DOHH2 (cell line): ENCODE data around the gene GRID2.

ENCODE experiments used
- EZH2phosphoT487 ChIP-seq: fragments of 200-600 bp; sonication (generic); IDR thresholded peaks from 2 replicates; pipeline ENCODE4 v1.6.1; 2017; ENCODE audit warnings: borderline replicate concordance, mild to moderate bottlenecking, antibody characterized with exemption, low read length, moderate library complexity, mixed read lengths
- TF ChIP-seq, protein P1 (sequence below): fragments of 200-600 bp; sonication (generic); IDR thresholded peaks from one replicate; pipeline ENCODE4 v1.5.1; 2014; ENCODE audit warnings: antibody characterized with exemption, mild to moderate bottlenecking, low read depth, low read length; ENCODE audit not compliant: poor library complexity, severe bottlenecking

DNA sequence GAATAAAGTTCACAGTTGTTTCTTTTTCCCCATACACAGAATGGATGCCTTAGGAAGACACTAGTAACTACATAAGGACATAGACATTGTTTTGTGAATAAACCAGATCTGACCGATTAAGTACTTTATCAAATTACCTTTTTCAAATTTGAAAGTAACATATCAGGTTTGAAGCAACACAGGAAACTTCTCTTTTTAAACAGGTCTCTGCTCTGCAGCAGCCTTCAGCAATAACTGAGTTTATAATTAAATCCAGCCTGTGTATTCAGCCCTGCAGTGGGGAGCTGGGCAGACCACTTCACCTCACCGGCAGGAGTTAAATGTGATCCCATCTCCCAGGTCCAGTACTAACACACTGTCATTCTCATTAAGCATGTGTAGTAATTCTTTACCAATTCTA lies 1456.5 kb downstream of the GRID2 start:
- no peak for TF ChIP-seq EZH2phosphoT487
- TF ChIP-seq, protein P1, sequence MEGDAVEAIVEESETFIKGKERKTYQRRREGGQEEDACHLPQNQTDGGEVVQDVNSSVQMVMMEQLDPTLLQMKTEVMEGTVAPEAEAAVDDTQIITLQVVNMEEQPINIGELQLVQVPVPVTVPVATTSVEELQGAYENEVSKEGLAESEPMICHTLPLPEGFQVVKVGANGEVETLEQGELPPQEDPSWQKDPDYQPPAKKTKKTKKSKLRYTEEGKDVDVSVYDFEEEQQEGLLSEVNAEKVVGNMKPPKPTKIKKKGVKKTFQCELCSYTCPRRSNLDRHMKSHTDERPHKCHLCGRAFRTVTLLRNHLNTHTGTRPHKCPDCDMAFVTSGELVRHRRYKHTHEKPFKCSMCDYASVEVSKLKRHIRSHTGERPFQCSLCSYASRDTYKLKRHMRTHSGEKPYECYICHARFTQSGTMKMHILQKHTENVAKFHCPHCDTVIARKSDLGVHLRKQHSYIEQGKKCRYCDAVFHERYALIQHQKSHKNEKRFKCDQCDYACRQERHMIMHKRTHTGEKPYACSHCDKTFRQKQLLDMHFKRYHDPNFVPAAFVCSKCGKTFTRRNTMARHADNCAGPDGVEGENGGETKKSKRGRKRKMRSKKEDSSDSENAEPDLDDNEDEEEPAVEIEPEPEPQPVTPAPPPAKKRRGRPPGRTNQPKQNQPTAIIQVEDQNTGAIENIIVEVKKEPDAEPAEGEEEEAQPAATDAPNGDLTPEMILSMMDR = no peak
